ENCODE results near the gene SLC35F4.

The SLC35F4 gene

DNA sequence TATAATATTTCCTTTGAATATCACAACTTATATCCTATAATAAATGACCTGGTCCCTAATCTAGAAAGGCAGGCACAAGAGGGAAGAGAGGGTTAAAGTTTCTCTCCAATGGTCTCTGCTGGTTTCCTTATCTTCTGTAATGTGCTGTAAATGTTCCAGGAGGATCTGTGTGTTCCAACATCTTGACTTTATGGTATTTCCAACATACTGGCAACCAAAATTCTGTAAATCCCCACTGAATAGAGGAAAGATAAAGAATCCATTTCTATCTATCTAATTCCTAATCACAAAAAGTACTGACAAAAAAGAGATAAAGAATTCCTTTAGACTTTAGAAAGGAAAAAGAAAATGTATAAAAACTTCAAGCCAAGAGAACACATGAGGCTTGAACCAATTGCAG lies 225.9 kb downstream of the SLC35F4 start:
- TF ChIP-seq CTCF (IDR thresholded peaks at IDR 0.05; ENCODE audit: low read depth, low read length, missing control alignments): no peak
- Histone ChIP-seq H3K27ac (no peak overlapping the region), H3K4me3 (ENCODE audit: low read depth, low read length) (no peak overlapping the region), H3K27me3 (replicated peaks) (no peaks in the 10 kb centered on the region), H3K36me3 (replicated peaks) (no peaks in the 10 kb centered on the region)
- DNase-seq: no peak
- in situ Hi-C loops (cut with HindIII; ENCODE audit: low pct_ligation_motif_present, low sequenced_read_pairs): no loop called here

- in situ Hi-C loops (cut with HindIII; ENCODE audit: low pct_ligation_motif_present, low sequenced_read_pairs): no loop called here
- H3K36me3 ChIP-seq (replicated peaks): no peaks in the 10 kb centered on the region
- H3K27ac ChIP-seq: no peak overlapping the region
- H3K4me3 ChIP-seq (ENCODE audit: low read depth, low read length): no peak overlapping the region
- TF ChIP-seq CTCF (IDR thresholded peaks at IDR 0.05; ENCODE audit: low read depth, low read length, missing control alignments): no peak
- H3K27me3 ChIP-seq (replicated peaks): no peaks in the 10 kb centered on the region
- no peak for DNase-seq
Measured at GRCh38 chr14:57637901-57638300, 228.0 kb downstream of the SLC35F4 start.

DNA sequence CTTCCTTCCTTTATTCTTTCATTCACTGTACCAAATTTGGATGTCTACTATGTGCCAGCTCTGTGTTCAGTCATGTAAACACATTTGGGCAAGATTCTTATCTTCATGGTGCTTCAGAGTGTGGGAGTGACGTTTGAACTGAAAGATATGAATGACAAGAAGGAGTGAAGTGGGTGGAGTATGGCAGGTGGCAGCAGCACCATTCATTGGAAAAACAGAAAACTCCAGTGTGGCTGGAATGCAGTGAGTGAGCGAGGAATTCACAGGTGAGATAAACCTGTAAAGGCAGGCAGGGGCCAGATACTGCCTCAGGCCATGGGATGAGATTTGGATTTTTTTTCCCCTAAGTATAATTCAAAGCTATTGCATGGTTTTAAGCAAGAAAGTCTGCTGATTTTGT lies 231.6 kb downstream of the SLC35F4 start:
- Histone ChIP-seq H3K36me3 (replicated peaks) (no peaks in the 10 kb centered on the region), H3K27me3 (replicated peaks) (no peaks in the 10 kb centered on the region), H3K4me3 (ENCODE audit: low read depth, low read length) (no peak overlapping the region), H3K27ac (no peak overlapping the region)
- TF ChIP-seq CTCF (IDR thresholded peaks at IDR 0.05; ENCODE audit: low read depth, low read length, missing control alignments): no peak
- in situ Hi-C loops (cut with HindIII; ENCODE audit: low pct_ligation_motif_present, low sequenced_read_pairs): no loop called here
- no peak for DNase-seq

DNA sequence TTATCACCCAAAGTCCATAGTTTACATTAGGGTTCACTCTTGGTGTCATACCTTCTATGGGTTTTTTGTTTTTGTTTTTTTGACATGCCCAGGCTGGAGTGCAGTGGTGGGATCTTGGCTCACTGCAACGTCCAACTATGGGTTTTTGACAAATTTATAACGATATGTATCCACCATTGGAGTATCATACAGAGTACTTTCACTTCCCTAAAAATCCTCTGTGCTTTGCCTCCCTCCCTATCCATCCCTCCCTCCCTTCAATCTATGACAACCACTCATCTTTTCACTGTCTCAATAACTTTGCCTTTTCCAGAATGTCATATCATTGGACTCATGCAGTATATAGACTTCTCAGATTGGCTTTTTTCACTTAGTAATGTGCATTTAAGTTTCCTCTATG lies 233.2 kb downstream of the SLC35F4 start:
- H3K27me3 ChIP-seq (replicated peaks): no peaks in the 10 kb centered on the region
- in situ Hi-C loops (cut with HindIII; ENCODE audit: low pct_ligation_motif_present, low sequenced_read_pairs): no loop called here
- H3K36me3 ChIP-seq (replicated peaks): no peaks in the 10 kb centered on the region

GRCh38 chr14:57617510-57617909 lies 248.4 kb downstream of the SLC35F4 start:
- Histone ChIP-seq H3K27me3 (replicated peaks) (no peaks in the 10 kb centered on the region), H3K36me3 (replicated peaks) (no peaks in the 10 kb centered on the region), H3K4me3 (ENCODE audit: low read depth, low read length) (no peak overlapping the region), H3K27ac (no peak overlapping the region)
- no peak for TF ChIP-seq CTCF (IDR thresholded peaks at IDR 0.05; ENCODE audit: low read depth, low read length, missing control alignments)
- no peak for DNase-seq
- in situ Hi-C loops (cut with HindIII; ENCODE audit: low pct_ligation_motif_present, low sequenced_read_pairs): no loop called here

More for the DNA sequence above, 233.2 kb downstream of the SLC35F4 start:
- Histone ChIP-seq H3K27ac (no peak overlapping the region), H3K4me3 (ENCODE audit: low read depth, low read length) (no peak overlapping the region)
- TF ChIP-seq CTCF (IDR thresholded peaks at IDR 0.05; ENCODE audit: low read depth, low read length, missing control alignments): no peak
- no peak for DNase-seq

DNA sequence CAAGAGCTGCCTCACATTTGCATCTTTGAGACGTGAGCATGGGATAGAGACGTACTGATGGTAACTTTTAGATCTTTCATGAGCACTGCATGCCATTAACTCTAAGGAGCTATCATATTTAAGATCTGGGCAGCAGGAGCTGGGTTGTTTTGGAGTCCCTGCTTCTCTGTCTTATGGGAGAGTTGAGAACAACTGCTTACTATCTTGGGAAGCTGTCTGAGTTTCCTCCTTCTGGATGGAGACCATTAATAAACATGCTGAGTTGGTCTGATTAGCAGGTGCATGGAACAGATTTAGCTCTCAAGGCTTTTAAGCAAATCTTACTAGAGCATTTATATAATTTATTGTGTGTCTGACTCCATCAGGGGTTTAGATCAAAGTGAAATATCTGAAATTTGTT lies 252.9 kb downstream of the SLC35F4 start:
- DNase-seq: no peak
- in situ Hi-C loops (cut with HindIII; ENCODE audit: low pct_ligation_motif_present, low sequenced_read_pairs): no loop called here
- Histone ChIP-seq H3K36me3 (replicated peaks) (no peaks in the 10 kb centered on the region), H3K27ac (no peak overlapping the region), H3K27me3 (replicated peaks) (no peaks in the 10 kb centered on the region), H3K4me3 (ENCODE audit: low read depth, low read length) (no peak overlapping the region)
- TF ChIP-seq CTCF (IDR thresholded peaks at IDR 0.05; ENCODE audit: low read depth, low read length, missing control alignments): no peak
